Body of pancreas (tissue), 4 donors: ENCODE measurements around the gene ZNF563.

Source experiments
- CTCF ChIP-seq, 7 experiments: fragments of 450-650 bp in 4 of 7; fragments of 200-600 bp in 3 of 7; sonication (generic) in 3 of 7; IDR thresholded peaks; one replicate each; pipeline ENCODE4 v1.5.1; 2016 to 2019; ENCODE audit warnings: antibody characterized with exemption in 7 of 7
- POLR2A ChIP-seq, 3 donors: fragments of 450-650 bp; IDR thresholded peaks; one replicate each; pipeline ENCODE4 v1.6.1; 2016; ENCODE audit warnings: antibody characterized with exemption in 3 of 3, mild to moderate bottlenecking in 2 of 3

DNA sequence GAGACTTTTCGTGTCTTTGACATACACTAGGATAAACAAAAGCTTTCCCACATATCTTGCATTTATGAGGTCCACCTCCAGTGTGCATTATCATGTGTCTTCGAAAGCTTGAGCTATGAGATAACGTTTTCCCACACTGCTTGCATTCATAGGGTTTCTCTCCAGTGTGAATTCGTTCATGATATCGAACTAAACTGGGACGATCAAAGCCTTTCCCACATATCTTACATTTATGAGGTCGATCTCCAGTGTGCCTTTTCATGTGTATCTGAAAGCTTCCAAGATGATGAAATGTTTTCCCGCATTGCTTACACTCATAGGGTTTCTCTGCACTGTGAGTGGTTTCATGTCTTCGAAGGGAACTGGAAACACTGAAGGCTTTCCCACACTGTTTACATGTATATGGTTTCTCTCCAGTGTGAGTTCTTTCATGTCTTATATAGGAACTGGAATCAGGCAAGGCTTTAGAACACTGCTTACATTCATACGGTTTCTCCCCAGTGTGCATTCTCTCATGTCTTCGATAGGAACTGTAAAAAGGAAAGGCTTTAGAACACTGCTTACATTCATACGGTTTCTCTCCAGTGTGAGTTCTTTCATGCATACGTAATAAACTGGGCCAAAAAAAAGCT, 14.5 kb downstream of the ZNF563 start:
- TF ChIP-seq CTCF (IDR thresholded peaks at IDR 0.05): no peak
- no peak for TF ChIP-seq POLR2A (IDR thresholded peaks at IDR 0.05)
